ENCODE results near the gene INPP5D. TPM values are rescaled to one million over a fixed set of nuclear protein-coding genes. Genes with fewer than 3 reads are reported as not detected.

The INPP5D gene
- total and polyA plus RNA-seq, 2 donors (not counting 1 experiment from before 2014, with no cell fraction given), result 0.01 to 0.33 TPM

DNA sequence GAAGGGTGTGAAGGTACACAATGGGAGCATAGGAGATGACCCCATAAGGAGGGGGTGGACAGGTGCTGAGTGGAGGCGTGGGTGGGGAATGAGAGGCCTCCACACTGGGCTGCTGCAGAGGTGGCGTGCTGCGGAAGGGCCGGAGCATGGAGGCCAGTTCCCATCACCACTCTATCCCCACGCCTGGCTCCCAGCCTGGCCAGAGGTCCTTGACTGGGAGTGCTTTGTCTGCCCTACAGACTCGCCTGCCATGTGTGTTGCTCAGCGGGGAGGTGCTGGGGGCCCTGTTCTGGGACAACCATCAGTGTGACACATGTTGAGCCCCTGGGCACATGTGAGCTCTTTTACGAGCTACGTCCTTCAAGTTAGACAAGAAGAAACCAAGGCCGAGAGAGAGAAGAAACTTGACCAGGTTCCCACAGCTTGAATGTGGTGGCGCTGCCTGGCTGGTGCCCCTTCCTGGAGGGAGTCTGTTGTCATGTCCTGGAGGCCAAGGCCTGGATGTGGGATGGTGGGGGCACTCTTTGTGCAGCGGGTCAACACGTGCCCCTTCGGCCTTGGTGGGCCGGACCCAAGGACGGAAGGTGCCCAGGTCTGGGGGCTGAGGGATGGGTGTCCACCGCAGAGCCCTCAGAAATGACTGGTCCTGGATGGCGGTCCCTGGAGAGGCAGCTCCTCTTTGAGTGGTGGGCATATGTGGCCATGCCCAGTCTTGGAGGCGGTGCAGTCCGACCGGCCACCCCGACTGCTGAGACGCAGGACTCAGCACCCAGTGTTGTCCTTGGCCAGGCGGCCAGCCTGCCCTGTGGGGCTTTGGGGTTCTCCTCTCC lies 1.2 kb upstream of the INPP5D start:
- H3K27me3 ChIP-seq (ENCODE audit: control insufficient read depth, insufficient read depth, low read length), result peaks cover 8% of the 10 kb centered on the region
- H2AFZ ChIP-seq (ENCODE audit: low read length), result no peak overlapping the region
- H3K9ac ChIP-seq (ENCODE audit: insufficient read depth, low read length), result no peak overlapping the region
- no peaks in the 10 kb centered on the region for H4K20me1 ChIP-seq (ENCODE audit: control insufficient read depth, extremely low read depth, insufficient read depth, low read length)
- no peaks in the 10 kb centered on the region for H3K79me2 ChIP-seq (ENCODE audit: control insufficient read depth, insufficient read depth, low read length)
- H3K36me3 ChIP-seq (ENCODE audit: control insufficient read depth, insufficient read depth, low read length), result no peaks in the 10 kb centered on the region
- H3K4me1 ChIP-seq (ENCODE audit: control insufficient read depth, extremely low read depth, insufficient read depth, low read length), result no peaks in the 10 kb centered on the region
- no peaks in the 10 kb centered on the region for H3K9me3 ChIP-seq (ENCODE audit: control insufficient read depth, insufficient read depth, low read depth, low read length)
- TF ChIP-seq EZH2 (IDR thresholded peaks at IDR 0.05; ENCODE audit: low read length, missing control alignments), result no peak
- TF ChIP-seq, protein P1, sequence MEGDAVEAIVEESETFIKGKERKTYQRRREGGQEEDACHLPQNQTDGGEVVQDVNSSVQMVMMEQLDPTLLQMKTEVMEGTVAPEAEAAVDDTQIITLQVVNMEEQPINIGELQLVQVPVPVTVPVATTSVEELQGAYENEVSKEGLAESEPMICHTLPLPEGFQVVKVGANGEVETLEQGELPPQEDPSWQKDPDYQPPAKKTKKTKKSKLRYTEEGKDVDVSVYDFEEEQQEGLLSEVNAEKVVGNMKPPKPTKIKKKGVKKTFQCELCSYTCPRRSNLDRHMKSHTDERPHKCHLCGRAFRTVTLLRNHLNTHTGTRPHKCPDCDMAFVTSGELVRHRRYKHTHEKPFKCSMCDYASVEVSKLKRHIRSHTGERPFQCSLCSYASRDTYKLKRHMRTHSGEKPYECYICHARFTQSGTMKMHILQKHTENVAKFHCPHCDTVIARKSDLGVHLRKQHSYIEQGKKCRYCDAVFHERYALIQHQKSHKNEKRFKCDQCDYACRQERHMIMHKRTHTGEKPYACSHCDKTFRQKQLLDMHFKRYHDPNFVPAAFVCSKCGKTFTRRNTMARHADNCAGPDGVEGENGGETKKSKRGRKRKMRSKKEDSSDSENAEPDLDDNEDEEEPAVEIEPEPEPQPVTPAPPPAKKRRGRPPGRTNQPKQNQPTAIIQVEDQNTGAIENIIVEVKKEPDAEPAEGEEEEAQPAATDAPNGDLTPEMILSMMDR (conservative IDR thresholded peaks at IDR 0.05 in 1 of 2, IDR thresholded peaks at IDR 0.05 in 1 of 2; ENCODE audit: low read depth in 1 of 2, low read length in 2 of 2), result no peak
- H3K27ac ChIP-seq (ENCODE audit: insufficient read depth, low read length), result no peak overlapping the region
- no peak overlapping the region for H3K4me2 ChIP-seq (ENCODE audit: extremely low read depth, insufficient read depth, low read length)
- no peak overlapping the region for H3K4me3 ChIP-seq (replicated peaks in 1 of 4; ENCODE audit: control extremely low read depth in 1 of 4, insufficient read depth in 1 of 4, low read depth in 3 of 4, low read length in 4 of 4)
- DNase-seq (ENCODE audit: low read depth in 2 of 2), result no peak

DNA sequence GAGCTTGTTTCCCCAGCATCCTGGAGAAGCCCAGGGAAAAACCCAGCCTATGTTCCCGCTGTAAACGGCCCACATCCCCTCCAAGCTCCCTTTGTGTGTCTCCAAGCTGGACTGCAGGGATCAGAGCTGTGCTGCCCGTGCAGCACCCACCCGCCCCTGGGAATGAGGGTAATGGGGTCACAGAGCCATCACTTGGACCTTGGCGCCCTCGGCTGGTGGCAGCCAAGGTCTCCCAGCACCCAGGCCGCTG lies 670 bp upstream of the INPP5D start:
- H3K9ac ChIP-seq (ENCODE audit: insufficient read depth, low read length), result no peak overlapping the region
- no peak overlapping the region for H3K27ac ChIP-seq (ENCODE audit: insufficient read depth, low read length)
- H3K4me1 ChIP-seq (ENCODE audit: control insufficient read depth, extremely low read depth, insufficient read depth, low read length), result no peaks in the 10 kb centered on the region
- no peak overlapping the region for H2AFZ ChIP-seq (ENCODE audit: low read length)
- peaks cover 6% of the 10 kb centered on the region for H3K27me3 ChIP-seq (ENCODE audit: control insufficient read depth, insufficient read depth, low read length)
- no peaks in the 10 kb centered on the region for H3K9me3 ChIP-seq (ENCODE audit: control insufficient read depth, insufficient read depth, low read depth, low read length)
- TF ChIP-seq EZH2 (IDR thresholded peaks at IDR 0.05; ENCODE audit: low read length, missing control alignments), result no peak
- TF ChIP-seq, protein P1 (conservative IDR thresholded peaks at IDR 0.05 in 1 of 2, IDR thresholded peaks at IDR 0.05 in 1 of 2; ENCODE audit: low read depth in 1 of 2, low read length in 2 of 2), result no peak
- DNase-seq (ENCODE audit: low read depth in 2 of 2), result no peak
- H3K4me3 ChIP-seq (replicated peaks in 1 of 4; ENCODE audit: control extremely low read depth in 1 of 4, insufficient read depth in 1 of 4, low read depth in 3 of 4, low read length in 4 of 4), result no peak overlapping the region
- no peaks in the 10 kb centered on the region for H3K79me2 ChIP-seq (ENCODE audit: control insufficient read depth, insufficient read depth, low read length)
- no peak overlapping the region for H3K4me2 ChIP-seq (ENCODE audit: extremely low read depth, insufficient read depth, low read length)
- no peaks in the 10 kb centered on the region for H4K20me1 ChIP-seq (ENCODE audit: control insufficient read depth, extremely low read depth, insufficient read depth, low read length)
- no peaks in the 10 kb centered on the region for H3K36me3 ChIP-seq (ENCODE audit: control insufficient read depth, insufficient read depth, low read length)

DNA sequence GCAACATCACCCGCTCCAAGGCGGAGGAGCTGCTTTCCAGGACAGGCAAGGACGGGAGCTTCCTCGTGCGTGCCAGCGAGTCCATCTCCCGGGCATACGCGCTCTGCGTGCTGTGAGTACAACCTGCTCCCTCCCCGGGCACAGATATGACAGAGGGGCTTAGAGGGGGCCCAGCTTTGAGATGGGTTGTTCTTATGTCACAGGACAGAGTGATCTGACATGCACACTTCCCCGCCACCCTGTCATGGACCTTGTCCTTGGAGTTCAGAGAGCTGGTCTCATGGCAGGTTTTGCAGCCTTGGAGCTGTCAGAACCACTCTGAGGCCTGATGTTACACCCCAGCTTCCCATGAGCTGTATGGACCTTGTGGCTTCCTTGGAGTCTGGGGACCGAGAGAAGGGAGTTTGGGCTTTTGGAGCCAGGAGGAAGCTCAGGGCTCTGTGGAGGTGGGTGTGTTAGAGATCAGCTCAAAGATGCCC lies 398 bp downstream of the INPP5D start:
- H2AFZ ChIP-seq (ENCODE audit: low read length), result no peak overlapping the region
- no peak overlapping the region for H3K4me2 ChIP-seq (ENCODE audit: extremely low read depth, insufficient read depth, low read length)
- TF ChIP-seq, protein P1 (conservative IDR thresholded peaks at IDR 0.05 in 1 of 2, IDR thresholded peaks at IDR 0.05 in 1 of 2; ENCODE audit: low read depth in 1 of 2, low read length in 2 of 2), result no peak
- no peak for TF ChIP-seq EZH2 (IDR thresholded peaks at IDR 0.05; ENCODE audit: low read length, missing control alignments)
- H3K4me3 ChIP-seq (replicated peaks in 1 of 4; ENCODE audit: control extremely low read depth in 1 of 4, insufficient read depth in 1 of 4, low read depth in 3 of 4, low read length in 4 of 4), result no peak overlapping the region
- H3K9me3 ChIP-seq (ENCODE audit: control insufficient read depth, insufficient read depth, low read depth, low read length), result no peaks in the 10 kb centered on the region
- H3K27me3 ChIP-seq (ENCODE audit: control insufficient read depth, insufficient read depth, low read length), result no peaks in the 10 kb centered on the region
- no peak overlapping the region for H3K27ac ChIP-seq (ENCODE audit: insufficient read depth, low read length)
- H3K9ac ChIP-seq (ENCODE audit: insufficient read depth, low read length), result no peak overlapping the region
- no peaks in the 10 kb centered on the region for H3K79me2 ChIP-seq (ENCODE audit: control insufficient read depth, insufficient read depth, low read length)
- H3K4me1 ChIP-seq (ENCODE audit: control insufficient read depth, extremely low read depth, insufficient read depth, low read length), result no peaks in the 10 kb centered on the region
- no peaks in the 10 kb centered on the region for H4K20me1 ChIP-seq (ENCODE audit: control insufficient read depth, extremely low read depth, insufficient read depth, low read length)
- H3K36me3 ChIP-seq (ENCODE audit: control insufficient read depth, insufficient read depth, low read length), result no peaks in the 10 kb centered on the region
- DNase-seq (ENCODE audit: low read depth in 2 of 2), result no peak

Data from fibroblast of lung (primary cell).